ENCODE measurements around the gene TLR9. TPM values are rescaled to one million over a fixed set of nuclear protein-coding genes. Genes with fewer than 3 reads are reported as not detected.
A peak's percentile ranks its signal among the peaks of the same experiment; 100 is the strongest.

TLR9 gene
- total and polyA plus RNA-seq, 12 donors: under 0.01 to 0.61 (median 0.20) TPM; not detected in 5

GRCh38 chr3:52269776-52270175 lies 44.3 kb upstream of the TLR9 start:
- Histone ChIP-seq H3K9me3 (replicated peaks in 1 of 3) (no peaks in the 10 kb centered on the region), H3K27me3 (no peaks in the 10 kb centered on the region), H3K27ac (peak overlapping the region in 4 of 5 donors; percentile 22 to 77 (median 62)), H3K4me1 (replicated peaks in 1 of 2) (peaks cover 28 to 57% of the 10 kb centered on the region in 2 donors), H3K36me3 (replicated peaks in 1 of 2) (peaks cover 0 to 58% of the 10 kb centered on the region in 2 donors), H3K4me3 (no peak overlapping the region)
- TF ChIP-seq POLR2A (IDR thresholded peaks at IDR 0.05): no peak
- 34 to 48% (median 43%) methylated on average over 3 of the region's 3 CpGs for WGBS, 4 donors
- intact Hi-C loops (cut with DNase I): no loop called here
- no peak for DNase-seq

DNA sequence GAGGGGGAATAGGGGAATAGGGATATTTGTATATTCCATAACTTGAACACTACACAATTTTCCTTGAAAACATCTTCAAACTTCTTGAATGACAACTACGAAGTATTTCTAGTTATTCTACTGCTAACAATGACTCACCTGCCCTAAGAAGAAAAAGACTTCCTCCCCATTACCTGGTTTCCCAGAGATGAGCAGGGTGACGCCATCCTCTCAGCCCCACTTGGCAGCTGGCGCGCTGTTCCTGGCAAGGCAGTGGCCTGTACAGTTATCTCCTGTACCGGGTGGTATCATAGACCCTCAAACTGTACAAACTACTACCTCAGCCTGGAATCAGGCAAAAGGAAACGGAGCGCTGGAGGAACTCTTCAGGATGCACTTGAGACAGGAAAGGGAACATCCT lies 42.6 kb upstream of the TLR9 start:
- H3K9me3 ChIP-seq (replicated peaks in 1 of 3): no peaks in the 10 kb centered on the region
- peak overlapping the region in 1 of 5 donors; percentile 10 for H3K27ac ChIP-seq
- no peak for DNase-seq
- H3K36me3 ChIP-seq (replicated peaks in 1 of 2): peaks cover 0 to 71% of the 10 kb centered on the region in 2 donors
- intact Hi-C loops (cut with DNase I): no loop called here
- TF ChIP-seq, protein P1, sequence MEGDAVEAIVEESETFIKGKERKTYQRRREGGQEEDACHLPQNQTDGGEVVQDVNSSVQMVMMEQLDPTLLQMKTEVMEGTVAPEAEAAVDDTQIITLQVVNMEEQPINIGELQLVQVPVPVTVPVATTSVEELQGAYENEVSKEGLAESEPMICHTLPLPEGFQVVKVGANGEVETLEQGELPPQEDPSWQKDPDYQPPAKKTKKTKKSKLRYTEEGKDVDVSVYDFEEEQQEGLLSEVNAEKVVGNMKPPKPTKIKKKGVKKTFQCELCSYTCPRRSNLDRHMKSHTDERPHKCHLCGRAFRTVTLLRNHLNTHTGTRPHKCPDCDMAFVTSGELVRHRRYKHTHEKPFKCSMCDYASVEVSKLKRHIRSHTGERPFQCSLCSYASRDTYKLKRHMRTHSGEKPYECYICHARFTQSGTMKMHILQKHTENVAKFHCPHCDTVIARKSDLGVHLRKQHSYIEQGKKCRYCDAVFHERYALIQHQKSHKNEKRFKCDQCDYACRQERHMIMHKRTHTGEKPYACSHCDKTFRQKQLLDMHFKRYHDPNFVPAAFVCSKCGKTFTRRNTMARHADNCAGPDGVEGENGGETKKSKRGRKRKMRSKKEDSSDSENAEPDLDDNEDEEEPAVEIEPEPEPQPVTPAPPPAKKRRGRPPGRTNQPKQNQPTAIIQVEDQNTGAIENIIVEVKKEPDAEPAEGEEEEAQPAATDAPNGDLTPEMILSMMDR (IDR thresholded peaks at IDR 0.05): no peak
- TF ChIP-seq POLR2A (IDR thresholded peaks at IDR 0.05): no peak
- peaks cover 25 to 42% of the 10 kb centered on the region in 2 donors for H3K4me1 ChIP-seq (replicated peaks in 1 of 2)
- H3K27me3 ChIP-seq: no peaks in the 10 kb centered on the region
- 72 to 83% (median 78%) methylated on average over 7 of the region's 7 CpGs for WGBS, 4 donors
- no peak overlapping the region for H3K4me3 ChIP-seq

DNA sequence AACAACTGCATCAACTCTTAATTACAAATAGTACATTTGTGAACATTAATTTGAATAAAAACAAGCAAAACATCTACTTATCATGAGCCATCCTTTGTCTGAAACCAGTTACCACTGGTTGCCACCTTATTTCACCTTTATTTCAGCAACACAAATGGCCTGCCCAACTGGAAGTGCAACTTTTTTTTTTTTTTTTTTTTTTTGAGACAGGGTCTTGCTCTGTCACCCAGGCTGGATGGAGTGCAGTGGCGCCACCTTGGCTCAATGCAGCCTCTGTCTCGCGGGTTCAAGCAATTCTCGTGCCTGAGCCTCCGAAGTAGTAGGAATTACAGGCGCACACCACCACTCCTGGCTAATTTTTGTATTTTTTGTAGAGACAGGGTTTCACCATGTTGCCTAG lies 39.9 kb upstream of the TLR9 start:
- H3K27me3 ChIP-seq: no peaks in the 10 kb centered on the region
- intact Hi-C loops (cut with DNase I): no loop called here
- H3K36me3 ChIP-seq (replicated peaks in 1 of 2): peaks cover 0 to 92% of the 10 kb centered on the region in 2 donors
- DNase-seq: no peak
- H3K9me3 ChIP-seq (replicated peaks in 1 of 3): no peaks in the 10 kb centered on the region
- TF ChIP-seq, protein P1 (IDR thresholded peaks at IDR 0.05): no peak
- no peak for TF ChIP-seq POLR2A (IDR thresholded peaks at IDR 0.05)
- H3K4me3 ChIP-seq: no peak overlapping the region
- whole genome bisulfite sequencing, 4 donors: 90 to 95% (median 91%) methylated on average over 6 of the region's 6 CpGs
- H3K4me1 ChIP-seq (replicated peaks in 1 of 2): peaks cover 7 to 15% of the 10 kb centered on the region in 2 donors
- H3K27ac ChIP-seq: no peak overlapping the region

GRCh38 chr3:52262447-52262846 lies 37.0 kb upstream of the TLR9 start:
- intact Hi-C loops (cut with DNase I): no loop called here
- TF ChIP-seq, protein P1 (IDR thresholded peaks at IDR 0.05): no peak
- TF ChIP-seq POLR2A (IDR thresholded peaks at IDR 0.05): no peak
- no peak for DNase-seq
- no peak overlapping the region for H3K27ac ChIP-seq
- peaks cover 0 to 99% of the 10 kb centered on the region in 2 donors for H3K36me3 ChIP-seq (replicated peaks in 1 of 2)
- no peaks in the 10 kb centered on the region for H3K27me3 ChIP-seq
- no peaks in the 10 kb centered on the region for H3K9me3 ChIP-seq (replicated peaks in 1 of 3)
- no peak overlapping the region for H3K4me3 ChIP-seq
- peaks cover 10 to 15% of the 10 kb centered on the region in 2 donors for H3K4me1 ChIP-seq (replicated peaks in 1 of 2)

- Histone ChIP-seq H3K4me3 (no peak overlapping the region), H3K9me3 (replicated peaks in 1 of 3) (no peaks in the 10 kb centered on the region), H3K27ac (peak overlapping the region in 2 of 5 donors; percentile 24 to 36), H3K36me3 (replicated peaks in 1 of 2) (peaks cover 0 to 99% of the 10 kb centered on the region in 2 donors), H3K27me3 (no peaks in the 10 kb centered on the region), H3K4me1 (replicated peaks in 1 of 2) (peaks cover 10 to 15% of the 10 kb centered on the region in 2 donors)
- TF ChIP-seq, protein P1 (IDR thresholded peaks at IDR 0.05): no peak
- TF ChIP-seq POLR2A (IDR thresholded peaks at IDR 0.05): no peak
- no peak for DNase-seq
- intact Hi-C loops (cut with DNase I): no loop called here
- 71 to 85% (median 84%) methylated on average over 4 of the region's 4 CpGs for WGBS, 4 donors
Measured at GRCh38 chr3:52259448-52259847, 34.0 kb upstream of the TLR9 start.
